CD4-positive, alpha-beta T cell treated with Interleukin-12 subunit alpha and Interleukin-12 subunit beta, for 1 hour (primary cell): ENCODE data around the gene RND3.

Source experiments
- DNase-seq: peaks from one replicate; pipeline ENCODE4 v3.0.0-alpha.2; 2020

The RND3 gene, protein sequence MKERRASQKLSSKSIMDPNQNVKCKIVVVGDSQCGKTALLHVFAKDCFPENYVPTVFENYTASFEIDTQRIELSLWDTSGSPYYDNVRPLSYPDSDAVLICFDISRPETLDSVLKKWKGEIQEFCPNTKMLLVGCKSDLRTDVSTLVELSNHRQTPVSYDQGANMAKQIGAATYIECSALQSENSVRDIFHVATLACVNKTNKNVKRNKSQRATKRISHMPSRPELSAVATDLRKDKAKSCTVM

GRCh38 chr2:150487537-150488429, at the start of gene RND3:
TSS of gene RND3 (minus strand) at chr2:150487667. CDS start at chr2:150487417, 250 bp downstream.
- no peak for DNase-seq

- DNase-seq, result no peak
These were observed 47.7 kb upstream of the RND3 start for GRCh38 chr2:150535176-150535575.

GRCh38 chr2:150532879-150533278, 45.4 kb upstream of the RND3 start:
- no peak for DNase-seq

DNA sequence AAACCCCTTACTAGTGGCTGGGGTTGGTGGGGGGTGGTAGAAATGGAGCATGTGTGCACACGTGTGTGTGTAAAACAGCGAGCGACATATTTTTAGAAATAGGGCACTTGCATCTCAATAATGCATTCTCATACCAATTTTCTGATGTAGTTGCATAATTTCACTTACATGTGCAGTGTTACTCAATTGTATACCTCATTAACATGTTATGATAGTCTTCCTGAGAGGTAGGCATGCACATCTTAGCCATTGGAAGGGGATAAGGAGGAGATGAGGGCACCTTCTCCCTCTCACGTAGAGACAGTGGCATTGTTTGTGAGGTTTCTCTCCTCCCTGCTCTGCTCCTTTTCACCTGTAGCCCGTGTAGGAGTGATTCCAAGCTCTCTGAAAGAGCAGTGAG, 44.6 kb upstream of the RND3 start:
- no peak for DNase-seq

GRCh38 chr2:150531591-150531990, 44.1 kb upstream of the RND3 start:
- no peak for DNase-seq

DNA sequence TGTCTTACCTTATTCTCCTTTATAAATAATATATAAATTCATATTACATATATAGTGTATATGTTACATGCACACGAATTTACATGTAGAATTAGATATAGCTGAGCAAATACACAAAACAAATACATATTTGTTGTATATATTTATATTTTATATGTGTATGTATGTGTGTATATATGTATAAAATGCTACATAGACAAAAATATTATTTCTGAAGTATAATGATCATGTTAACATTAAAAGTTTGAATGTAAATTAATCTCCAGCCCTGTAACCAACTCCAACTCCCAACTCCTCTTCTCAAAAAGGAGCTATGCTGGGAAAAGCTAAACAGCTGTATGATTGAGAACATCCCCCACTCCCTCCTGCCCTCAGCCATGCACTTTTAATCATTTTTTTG, 42.7 kb upstream of the RND3 start:
- DNase-seq, result no peak

GRCh38 chr2:150528861-150529801, 41.7 kb upstream of the RND3 start:
- no peak for DNase-seq

GRCh38 chr2:150526827-150527226, 39.4 kb upstream of the RND3 start:
- no peak for DNase-seq

DNA sequence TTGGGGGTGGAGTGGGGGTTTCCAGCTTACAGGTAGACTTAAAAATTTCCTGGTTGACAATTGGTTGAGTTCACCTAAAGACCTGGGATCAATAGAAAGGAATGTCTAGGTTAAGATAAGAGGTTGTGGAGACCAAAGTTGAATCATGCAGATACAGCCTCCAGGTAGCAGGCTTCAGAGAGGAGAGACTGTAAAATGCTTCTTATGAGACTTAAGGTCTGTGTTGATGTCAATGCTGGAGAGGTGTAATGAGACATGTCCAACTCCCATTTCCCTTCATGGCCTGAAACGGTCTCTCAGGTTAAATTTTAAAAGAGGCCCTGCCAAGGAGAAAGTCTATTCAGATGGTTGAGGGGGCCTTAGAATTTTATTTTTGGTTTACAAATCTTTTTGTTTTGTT, 38.5 kb upstream of the RND3 start:
- no peak for DNase-seq

GRCh38 chr2:150522269-150522668, 34.8 kb upstream of the RND3 start:
- DNase-seq, result no peak

- no peak for DNase-seq
These were observed 33.6 kb upstream of the RND3 start for GRCh38 chr2:150520887-150521664.

DNA sequence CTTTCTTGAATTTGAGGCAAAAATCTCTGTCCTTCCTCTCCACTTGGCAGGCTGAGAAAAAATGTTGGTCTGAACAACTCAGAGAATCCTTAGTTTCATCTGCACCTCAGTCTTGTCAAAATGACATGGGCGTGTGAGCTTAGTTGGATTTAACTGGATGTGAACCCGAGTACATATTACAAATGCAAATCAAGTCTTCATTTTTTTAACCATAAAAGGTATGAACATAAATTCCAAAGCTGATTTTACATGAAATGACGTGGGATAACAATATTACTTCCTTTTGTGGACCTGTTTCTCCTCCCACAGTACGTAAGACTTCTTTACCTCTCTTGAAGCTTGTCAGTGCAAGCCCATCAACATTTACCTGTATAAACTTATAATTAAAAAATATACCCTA, 32.6 kb upstream of the RND3 start:
- no peak for DNase-seq

DNA sequence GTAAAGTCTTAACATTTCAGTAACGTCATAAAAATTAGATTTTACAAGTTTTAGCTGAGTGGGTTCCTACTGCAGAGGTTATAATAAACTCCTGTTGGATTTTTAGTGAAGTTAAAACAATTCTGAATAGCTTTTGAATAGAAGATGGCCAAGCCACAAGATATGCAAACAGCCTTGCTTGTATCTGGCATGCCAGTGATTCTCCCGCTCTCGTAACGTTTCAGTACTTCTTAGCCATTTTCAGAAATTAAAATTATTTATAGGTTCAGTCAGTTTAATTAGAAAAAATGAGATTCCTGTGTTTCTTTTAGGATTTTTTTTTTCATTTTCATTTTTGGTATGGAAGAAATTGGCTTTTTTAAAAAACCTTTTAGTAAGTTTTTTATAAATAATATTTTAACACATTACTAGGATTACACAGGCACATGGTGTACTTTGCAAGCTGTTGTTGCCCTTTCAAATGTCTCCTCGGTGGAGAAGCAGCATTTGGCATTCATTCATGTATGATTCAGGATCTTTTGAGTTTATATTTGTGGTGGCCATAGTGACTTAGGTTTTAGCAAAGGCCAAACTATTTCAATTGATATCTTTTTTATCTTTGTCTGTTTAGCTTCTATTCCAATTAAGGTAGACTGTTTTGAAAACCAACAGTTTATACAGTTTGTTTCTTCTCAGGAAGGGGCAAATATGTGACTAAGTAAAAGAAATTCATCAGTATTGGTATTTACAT, 30.6 kb upstream of the RND3 start:
- no peak for DNase-seq

DNA sequence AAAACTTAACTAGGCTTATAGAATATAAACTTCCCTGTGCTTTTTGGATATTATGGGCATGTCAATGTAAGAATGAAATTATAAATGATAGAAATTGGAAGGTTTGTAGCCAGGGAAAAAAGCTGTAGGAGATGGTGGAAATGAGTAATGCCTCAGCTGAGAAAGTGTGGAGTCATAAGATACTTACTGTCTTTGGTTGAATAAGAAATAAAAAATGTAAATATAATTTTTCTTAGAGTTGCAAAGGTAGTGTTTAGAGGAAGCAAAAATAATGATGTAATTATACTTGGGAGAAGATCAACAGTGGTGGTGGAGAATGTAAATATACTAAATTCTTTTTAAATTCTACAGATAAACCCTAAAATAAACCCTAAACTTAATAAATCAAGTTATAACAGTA, 26.2 kb upstream of the RND3 start:
- DNase-seq, result no peak

DNA sequence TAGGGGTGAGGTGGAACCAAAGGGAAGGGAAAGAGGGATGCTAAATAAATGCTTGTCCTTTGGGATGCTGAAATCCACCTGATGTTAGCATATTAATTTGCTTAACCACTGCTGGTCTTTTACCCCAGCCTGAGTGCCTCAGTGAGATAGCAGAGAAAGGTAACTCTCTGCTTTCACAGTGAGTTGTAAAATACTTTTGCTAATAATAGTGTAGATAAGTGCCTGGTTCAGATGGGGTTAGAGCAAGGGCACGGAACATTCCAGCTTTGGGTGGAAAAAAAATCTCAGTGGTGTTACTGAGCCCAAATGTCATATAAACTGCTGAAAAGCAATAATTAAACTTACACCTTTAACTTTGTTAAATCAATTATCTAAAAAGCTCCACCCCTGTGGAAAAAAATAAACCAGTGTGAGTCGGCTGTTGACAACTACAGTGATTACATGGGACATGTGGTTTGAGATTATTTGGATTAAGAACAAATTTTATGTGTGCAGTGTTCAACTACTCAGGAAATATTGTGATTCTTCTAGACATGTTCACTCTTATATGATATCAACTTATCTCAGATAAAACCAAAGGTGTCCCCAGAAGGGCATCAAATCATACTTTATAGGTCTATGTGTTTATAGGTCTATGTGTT, 21.1 kb upstream of the RND3 start:
- DNase-seq, result no peak

GRCh38 chr2:150507071-150507470, 19.6 kb upstream of the RND3 start:
- DNase-seq, result no peak

GRCh38 chr2:150505178-150505577, 17.7 kb upstream of the RND3 start:
- no peak for DNase-seq

GRCh38 chr2:150495993-150496627, 8.6 kb upstream of the RND3 start:
- no peak for DNase-seq

DNA sequence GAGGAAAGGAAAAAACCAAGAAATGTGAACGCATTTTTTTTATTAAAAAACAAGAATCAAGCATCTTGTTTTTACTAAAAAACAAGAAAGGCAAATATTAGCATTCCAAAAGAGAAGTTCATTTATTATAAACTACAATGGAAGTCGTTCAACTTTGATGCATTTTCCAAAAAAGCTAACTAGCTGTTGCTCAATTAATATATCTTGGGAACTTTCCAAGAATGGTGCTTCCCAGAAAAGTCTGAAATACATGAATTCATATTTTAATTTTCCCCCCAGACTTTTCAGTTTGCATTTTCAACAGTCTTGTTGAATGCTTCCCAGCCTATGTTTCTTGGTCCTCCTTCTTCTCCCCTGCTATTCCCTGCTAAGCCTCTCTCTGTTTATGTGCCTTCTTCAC, 7.5 kb upstream of the RND3 start:
- DNase-seq, result no peak

- DNase-seq, result no peak
These were observed 6.9 kb upstream of the RND3 start for GRCh38 chr2:150494234-150494945.
